AG04449 (cell line): ENCODE results near the gene HRC.

ENCODE experiments used
- CTCF ChIA-PET: fragments of 350-600 bp; formaldehyde crosslinking; extraction: SDS; loops from one replicate; lab custom pipeline; 2021; ENCODE audit warnings: antibody characterized with exemption; lab: Yijun Ruan, JAX
- POLR2A ChIA-PET: fragments of 400-600, 350-600 bp; formaldehyde crosslinking; extraction: SDS; loops from one replicate; lab custom pipeline; 2020; ENCODE audit warnings: antibody characterized with exemption, inconsistent platforms; lab: Yijun Ruan, JAX
- DNase-seq: peaks from one replicate; pipeline ENCODE4 v3.0.0-alpha.2; 2010; ENCODE audit warnings: low read depth, low spot score
- H3K4me3 ChIP-seq: 2 replicates; pipeline ENCODE4 v1.5.1; 2011; ENCODE audit warnings: low read depth, mild to moderate bottlenecking, control low read depth, low read length
- CTCF ChIP-seq: IDR thresholded peaks from one replicate; pipeline ENCODE4 v1.5.1; 2011; ENCODE audit warnings: mild to moderate bottlenecking, moderate library complexity, low read length, control low read depth, inconsistent platforms; ENCODE audit not compliant: insufficient read depth; ENCODE audit errors: missing control alignments

The HRC gene

GRCh38 chr19:49142866-49143335, 12.3 kb downstream of the HRC start:
- CTCF ChIA-PET, result interaction anchor here (0.7 to 1.3 kb wide), 5 partner anchors 17 to 169 kb away, joined by 3 to 9 read pairs (median 4); no protein-coding TSS in a partner anchor
- DNase-seq, result peak; percentile 56
- H3K4me3 ChIP-seq, result peak overlapping the region; percentile 95

GRCh38 chr19:49141352-49141751, 13.8 kb downstream of the HRC start:
- H3K4me3 ChIP-seq, result no peak overlapping the region
- no peak for DNase-seq
- CTCF ChIA-PET, result interaction anchor here (0.7 to 1.1 kb wide), 2 partner anchors 16 to 35 kb away, joined by 3 read pairs; no protein-coding TSS in a partner anchor
- no peak for TF ChIP-seq CTCF
- POLR2A ChIA-PET, result no interaction called here

More at GRCh38 chr19:49142866-49143335, 12.3 kb downstream of the HRC start:
- no peak for TF ChIP-seq CTCF
- POLR2A ChIA-PET, result no interaction called here

GRCh38 chr19:49140951-49141350, 14.2 kb downstream of the HRC start:
- no peak for TF ChIP-seq CTCF
- no peak for DNase-seq
- CTCF ChIA-PET, result interaction anchor here (0.7 to 1.1 kb wide), 2 partner anchors 16 to 34 kb away, joined by 3 read pairs; no protein-coding TSS in a partner anchor
- H3K4me3 ChIP-seq, result no peak overlapping the region
- POLR2A ChIA-PET, result no interaction called here

GRCh38 chr19:49136771-49137171, 18.4 kb downstream of the HRC start:
- ChIA-PET CTCF (interaction anchor here (3.0 kb wide), 1 partner anchor 9 kb away, joined by 36 read pairs; no protein-coding TSS in a partner anchor), POLR2A (interaction anchor here (0.6 kb wide), 1 partner anchor 32 kb away, joined by 3 read pairs; no protein-coding TSS in a partner anchor)
- TF ChIP-seq CTCF, result no peak
- no peak for DNase-seq
- H3K4me3 ChIP-seq, result no peak overlapping the region

GRCh38 chr19:49135686-49136085, 19.5 kb downstream of the HRC start:
- CTCF ChIA-PET, result interaction anchor here (3.0 kb wide), 1 partner anchor 10 kb away, joined by 36 read pairs; no protein-coding TSS in a partner anchor
- POLR2A ChIA-PET, result no interaction called here
- H3K4me3 ChIP-seq, result no peak overlapping the region
- no peak for TF ChIP-seq CTCF
- no peak for DNase-seq

GRCh38 chr19:49133621-49134454, 21.4 kb downstream of the HRC start:
- H3K4me3 ChIP-seq, result no peak overlapping the region
- ChIA-PET POLR2A (no interaction called here), CTCF (interaction anchor here (0.9 to 3.0 kb wide), 4 partner anchors 12 to 28 kb away, joined by 3 to 36 read pairs (median 10); no protein-coding TSS in a partner anchor)
- TF ChIP-seq CTCF, result no peak
- no peak for DNase-seq
